GM18858 (cell line): ENCODE data around the gene GH1.
"Not testable (repeated sequence)": the region's sequence is repeated elsewhere in the genome, so short reads cannot be mapped to it uniquely, and the experiment has no call there.

Experiments used
- ATAC-seq: cut with Tn5 transposase; IDR thresholded peaks from one replicate; pipeline ENCODE4 v1.9.1; 2021; ENCODE audit not compliant: unreplicated experiment

The GH1 gene

GRCh38 chr17:63918789-63919305 lies at the start of gene GH1:
TSS of gene GH1 (minus strand) at chr17:63918839. CDS start at chr17:63918776, 63 bp downstream.
- not testable (repeated sequence) for ATAC-seq

GRCh38 chr17:63967953-63968352 lies 49.3 kb upstream of the GH1 start:
- no peak for ATAC-seq

GRCh38 chr17:63966646-63967264 lies 48.1 kb upstream of the GH1 start:
- no peak for ATAC-seq

- ATAC-seq = no peak
Observed at GRCh38 chr17:63963123-63963522, 44.5 kb upstream of the GH1 start.

GRCh38 chr17:63962298-63962744 lies 43.7 kb upstream of the GH1 start:
- no peak for ATAC-seq

GRCh38 chr17:63961355-63962212 lies 42.9 kb upstream of the GH1 start:
- ATAC-seq = no peak

GRCh38 chr17:63960430-63960829 lies 41.8 kb upstream of the GH1 start:
- ATAC-seq = no peak

- ATAC-seq = no peak
Observed at GRCh38 chr17:63960006-63960405, 41.4 kb upstream of the GH1 start.

GRCh38 chr17:63956296-63956920 lies 37.8 kb upstream of the GH1 start:
- no peak for ATAC-seq

- ATAC-seq = no peak
Observed at GRCh38 chr17:63955791-63956190, 37.2 kb upstream of the GH1 start.

GRCh38 chr17:63955232-63955631 lies 36.6 kb upstream of the GH1 start:
- ATAC-seq = no peak

GRCh38 chr17:63954402-63955063 lies 35.9 kb upstream of the GH1 start:
- ATAC-seq = no peak

- ATAC-seq = no peak
Observed at GRCh38 chr17:63950940-63951907, 32.6 kb upstream of the GH1 start.

GRCh38 chr17:63949576-63950250 lies 31.1 kb upstream of the GH1 start:
- ATAC-seq = no peak

- no peak for ATAC-seq
Observed at GRCh38 chr17:63948521-63948920, 29.9 kb upstream of the GH1 start.

- ATAC-seq = no peak
Observed at GRCh38 chr17:63947711-63948330, 29.2 kb upstream of the GH1 start.

- no peak for ATAC-seq
Observed at GRCh38 chr17:63946440-63947363, 28.1 kb upstream of the GH1 start.
